ENCODE results near the gene SPARC. TPM values are rescaled to one million over a fixed set of nuclear protein-coding genes. Genes with fewer than 3 reads are reported as not detected.

The SPARC gene
- total RNA-seq, 6 experiments from 2014 or later: 62.2 to 277 (median 109) TPM

GRCh38 chr5:151656311-151656710, 30.4 kb downstream of the SPARC start:
- no peak for ATAC-seq

GRCh38 chr5:151651997-151652645, 34.6 kb downstream of the SPARC start:
- Histone ChIP-seq H3K4me3 (no peak overlapping the region), H3K9me3 (no peaks in the 10 kb centered on the region), H3K4me1 (peaks cover 0 to 4% (median 0%) of the 10 kb centered on the region in 4 donors), H3K27me3 (no peaks in the 10 kb centered on the region), H3K36me3 (no peaks in the 10 kb centered on the region), H3K27ac (no peak overlapping the region)
- intact Hi-C loops (cut with DNase I): loop anchor here in 1 of 2 donors (10.0 kb wide), 1 partner anchor 93 kb away; no protein-coding TSS in a partner anchor
- 0% methylated on average over 3 of the region's 6 CpGs for WGBS (ENCODE audit: insufficient coverage, low coverage, low lambda C conversion rate, missing lambda C conversion rate)
- DNase-seq (peak; percentile 72 to 77 (median 76)), ATAC-seq (peak; percentile 99 to 100 (median 99))
- TF ChIP-seq CTCF (IDR thresholded peaks at IDR 0.05) (peak; percentile 68 to 82 (median 80)), POLR2A (IDR thresholded peaks at IDR 0.05) (no peak)

More at GRCh38 chr5:151656311-151656710, 30.4 kb downstream of the SPARC start:
- Histone ChIP-seq H3K36me3 (no peaks in the 10 kb centered on the region), H3K4me3 (no peak overlapping the region), H3K27me3 (no peaks in the 10 kb centered on the region), H3K9me3 (no peaks in the 10 kb centered on the region), H3K4me1 (peaks cover 0 to 7% (median 0%) of the 10 kb centered on the region in 4 donors), H3K27ac (no peak overlapping the region)
- TF ChIP-seq CTCF (IDR thresholded peaks at IDR 0.05): no peak
- no peak for TF ChIP-seq POLR2A (IDR thresholded peaks at IDR 0.05)
- intact Hi-C loops (cut with DNase I): loop anchor here in 1 of 2 donors (10.0 kb wide), 1 partner anchor 88 kb away; no protein-coding TSS in a partner anchor
- DNase-seq: no peak
- 81% methylated on average over 4 of the region's 4 CpGs for WGBS (ENCODE audit: insufficient coverage, low coverage, low lambda C conversion rate, missing lambda C conversion rate)

- H3K9me3 ChIP-seq: no peaks in the 10 kb centered on the region
- H3K27me3 ChIP-seq: no peaks in the 10 kb centered on the region
- no peak for DNase-seq
- no peak overlapping the region for H3K4me3 ChIP-seq
- TF ChIP-seq CTCF (IDR thresholded peaks at IDR 0.05): no peak
- no peak for TF ChIP-seq POLR2A (IDR thresholded peaks at IDR 0.05)
- H3K27ac ChIP-seq: no peak overlapping the region
- no peaks in the 10 kb centered on the region for H3K4me1 ChIP-seq
- no peak for ATAC-seq
- WGBS (ENCODE audit: insufficient coverage, low coverage, low lambda C conversion rate, missing lambda C conversion rate): 65% methylated on average over 7 of the region's 7 CpGs
- intact Hi-C loops (cut with DNase I): no loop called here
- H3K36me3 ChIP-seq: no peaks in the 10 kb centered on the region
Measured at GRCh38 chr5:151648988-151649387, 37.7 kb downstream of the SPARC start.

GRCh38 chr5:151648089-151648488, 38.6 kb downstream of the SPARC start:
- Histone ChIP-seq H3K4me3 (no peak overlapping the region), H3K9me3 (no peaks in the 10 kb centered on the region), H3K4me1 (no peaks in the 10 kb centered on the region), H3K36me3 (no peaks in the 10 kb centered on the region), H3K27ac (no peak overlapping the region), H3K27me3 (no peaks in the 10 kb centered on the region)
- no peak for TF ChIP-seq POLR2A (IDR thresholded peaks at IDR 0.05)
- TF ChIP-seq CTCF (IDR thresholded peaks at IDR 0.05): no peak
- 90% methylated on average over 2 of the region's 2 CpGs for WGBS (ENCODE audit: insufficient coverage, low coverage, low lambda C conversion rate, missing lambda C conversion rate)
- no peak for DNase-seq
- ATAC-seq: no peak
- intact Hi-C loops (cut with DNase I): no loop called here
